Measurements from ENCODE around the gene NTRK2.

- TF ChIP-seq POLR2A (IDR thresholded peaks at IDR 0.05; ENCODE audit: low read depth, low read length), result no peak
- TF ChIP-seq POLR2AphosphoS5 (IDR thresholded peaks at IDR 0.05; ENCODE audit: low read depth, low read length), result no peak
- no peak for TF ChIP-seq PAX5 (IDR thresholded peaks at IDR 0.05; ENCODE audit: insufficient read depth, low read length, severe bottlenecking)
- no peak for TF ChIP-seq TAF1 (IDR thresholded peaks at IDR 0.05; ENCODE audit: low read depth, low read length)
- no peak for TF ChIP-seq SPI1 (IDR thresholded peaks at IDR 0.05; ENCODE audit: low read depth, low read length)
- no peak for TF ChIP-seq POU2F2 (IDR thresholded peaks at IDR 0.05; ENCODE audit: low read depth, low read length)
Measured at GRCh38 chr9:84716217-84716616, 46.7 kb downstream of the NTRK2 start.

All from GM12891 (cell line).